Measurements from ENCODE around the gene HYI. TPM values are rescaled to one million over a fixed set of nuclear protein-coding genes. Genes with fewer than 3 reads are reported as not detected.
"Not testable (repeated sequence)": the region's sequence is repeated elsewhere in the genome, so short reads cannot be mapped to it uniquely, and the experiment has no call there.

HYI gene
- total RNA-seq, 1 experiment from 2014 or later, result 55.3 TPM

DNA sequence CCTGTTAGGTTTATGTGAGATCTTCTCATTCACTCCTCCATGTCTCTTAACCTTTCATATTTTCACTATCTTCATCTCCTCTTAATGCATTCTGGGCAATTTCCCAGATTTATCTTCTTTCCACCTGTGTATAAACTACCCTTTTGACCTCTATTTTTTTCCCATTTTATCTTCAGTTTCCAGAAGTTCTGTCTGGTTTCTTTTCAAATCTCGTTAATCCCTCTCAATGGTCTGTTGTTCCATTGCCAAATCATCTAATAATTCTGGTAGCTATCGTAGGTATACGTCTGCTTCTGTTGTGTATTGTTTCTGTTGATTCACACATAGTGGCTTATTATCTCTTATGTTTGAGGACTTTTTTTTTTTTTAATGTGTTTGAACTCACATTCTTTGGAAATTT is 25.7 kb upstream of the HYI start:
- H3K9me3 ChIP-seq (ENCODE audit: control insufficient read depth, insufficient read depth, low read depth, low read length), result peaks cover 4% of the 10 kb centered on the region; the same call in 1 of the 2 replicates
- H3K4me1 ChIP-seq (ENCODE audit: control insufficient read depth, insufficient read depth, low read length), result peaks cover 3% of the 10 kb centered on the region; the same call in 1 of the 2 replicates
- DNase-seq (ENCODE audit: low read depth, low spot score), result no peak
- no peak overlapping the region for H3K4me3 ChIP-seq (ENCODE audit: low read depth in 2 of 2, low read length in 2 of 2)
- intact Hi-C loops (cut with micrococcal nuclease; ENCODE audit: unreplicated experiment), result no loop called here
- ATAC-seq, result no peak
- TF ChIP-seq, protein P1, sequence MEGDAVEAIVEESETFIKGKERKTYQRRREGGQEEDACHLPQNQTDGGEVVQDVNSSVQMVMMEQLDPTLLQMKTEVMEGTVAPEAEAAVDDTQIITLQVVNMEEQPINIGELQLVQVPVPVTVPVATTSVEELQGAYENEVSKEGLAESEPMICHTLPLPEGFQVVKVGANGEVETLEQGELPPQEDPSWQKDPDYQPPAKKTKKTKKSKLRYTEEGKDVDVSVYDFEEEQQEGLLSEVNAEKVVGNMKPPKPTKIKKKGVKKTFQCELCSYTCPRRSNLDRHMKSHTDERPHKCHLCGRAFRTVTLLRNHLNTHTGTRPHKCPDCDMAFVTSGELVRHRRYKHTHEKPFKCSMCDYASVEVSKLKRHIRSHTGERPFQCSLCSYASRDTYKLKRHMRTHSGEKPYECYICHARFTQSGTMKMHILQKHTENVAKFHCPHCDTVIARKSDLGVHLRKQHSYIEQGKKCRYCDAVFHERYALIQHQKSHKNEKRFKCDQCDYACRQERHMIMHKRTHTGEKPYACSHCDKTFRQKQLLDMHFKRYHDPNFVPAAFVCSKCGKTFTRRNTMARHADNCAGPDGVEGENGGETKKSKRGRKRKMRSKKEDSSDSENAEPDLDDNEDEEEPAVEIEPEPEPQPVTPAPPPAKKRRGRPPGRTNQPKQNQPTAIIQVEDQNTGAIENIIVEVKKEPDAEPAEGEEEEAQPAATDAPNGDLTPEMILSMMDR (IDR thresholded peaks at IDR 0.05), result no peak
- TF ChIP-seq, protein P2, sequence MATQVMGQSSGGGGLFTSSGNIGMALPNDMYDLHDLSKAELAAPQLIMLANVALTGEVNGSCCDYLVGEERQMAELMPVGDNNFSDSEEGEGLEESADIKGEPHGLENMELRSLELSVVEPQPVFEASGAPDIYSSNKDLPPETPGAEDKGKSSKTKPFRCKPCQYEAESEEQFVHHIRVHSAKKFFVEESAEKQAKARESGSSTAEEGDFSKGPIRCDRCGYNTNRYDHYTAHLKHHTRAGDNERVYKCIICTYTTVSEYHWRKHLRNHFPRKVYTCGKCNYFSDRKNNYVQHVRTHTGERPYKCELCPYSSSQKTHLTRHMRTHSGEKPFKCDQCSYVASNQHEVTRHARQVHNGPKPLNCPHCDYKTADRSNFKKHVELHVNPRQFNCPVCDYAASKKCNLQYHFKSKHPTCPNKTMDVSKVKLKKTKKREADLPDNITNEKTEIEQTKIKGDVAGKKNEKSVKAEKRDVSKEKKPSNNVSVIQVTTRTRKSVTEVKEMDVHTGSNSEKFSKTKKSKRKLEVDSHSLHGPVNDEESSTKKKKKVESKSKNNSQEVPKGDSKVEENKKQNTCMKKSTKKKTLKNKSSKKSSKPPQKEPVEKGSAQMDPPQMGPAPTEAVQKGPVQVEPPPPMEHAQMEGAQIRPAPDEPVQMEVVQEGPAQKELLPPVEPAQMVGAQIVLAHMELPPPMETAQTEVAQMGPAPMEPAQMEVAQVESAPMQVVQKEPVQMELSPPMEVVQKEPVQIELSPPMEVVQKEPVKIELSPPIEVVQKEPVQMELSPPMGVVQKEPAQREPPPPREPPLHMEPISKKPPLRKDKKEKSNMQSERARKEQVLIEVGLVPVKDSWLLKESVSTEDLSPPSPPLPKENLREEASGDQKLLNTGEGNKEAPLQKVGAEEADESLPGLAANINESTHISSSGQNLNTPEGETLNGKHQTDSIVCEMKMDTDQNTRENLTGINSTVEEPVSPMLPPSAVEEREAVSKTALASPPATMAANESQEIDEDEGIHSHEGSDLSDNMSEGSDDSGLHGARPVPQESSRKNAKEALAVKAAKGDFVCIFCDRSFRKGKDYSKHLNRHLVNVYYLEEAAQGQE (IDR thresholded peaks at IDR 0.05; ENCODE audit: insufficient read depth in 1 of 2, low read depth in 2 of 2, low read length in 1 of 2), result no peak
- TF ChIP-seq POLR2AphosphoS5 (IDR thresholded peaks at IDR 0.05; ENCODE audit: low read depth, low read length) (no peak), SIN3A (IDR thresholded peaks at IDR 0.05; ENCODE audit: borderline replicate concordance, insufficient read depth, low read depth, low read length) (no peak), TCF7L2 (IDR thresholded peaks at IDR 0.05; ENCODE audit: low read depth, low read length) (no peak)
- POLR2A ChIA-PET, result interaction anchor here (0.6 kb wide), 1 partner anchor 522 kb away, joined by 3 read pairs; no protein-coding TSS in a partner anchor
- H3K27me3 ChIP-seq (ENCODE audit: control insufficient read depth, insufficient read depth, low read length), result no peaks in the 10 kb centered on the region
- CTCF ChIA-PET, result no interaction called here
- in situ Hi-C loops (cut with HindIII; ENCODE audit: low pct_unique_long_range_greater_than_20kb, low sequenced_read_pairs), result no loop called here
- BruUV-seq (replicated peaks), result no TSS peak
- H3K27ac ChIP-seq (ENCODE audit: low read length), result no peak overlapping the region
- H3K36me3 ChIP-seq (ENCODE audit: control insufficient read depth, insufficient read depth, low read length), result no peaks in the 10 kb centered on the region

DNA sequence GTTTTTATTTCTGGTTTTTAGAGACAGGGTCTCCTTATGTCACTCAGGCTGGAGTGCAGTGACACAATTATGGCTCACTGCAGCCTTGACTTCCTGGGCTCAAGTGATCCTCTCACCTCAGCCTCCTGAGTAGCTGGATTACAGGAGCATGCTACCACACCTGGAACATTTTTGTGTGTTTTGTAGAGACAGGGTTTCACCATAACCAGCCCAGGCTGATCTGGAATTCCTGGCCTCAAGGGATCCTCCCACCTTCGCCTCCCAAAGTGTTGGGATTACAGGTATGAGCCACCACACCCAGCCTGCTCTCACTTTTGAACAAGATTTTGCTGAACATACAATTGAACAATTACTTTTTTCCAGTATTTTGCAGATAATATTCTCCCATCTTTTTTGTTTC is 24.0 kb upstream of the HYI start:
- no peaks in the 10 kb centered on the region for H3K27me3 ChIP-seq (ENCODE audit: control insufficient read depth, insufficient read depth, low read length)
- in situ Hi-C loops (cut with HindIII; ENCODE audit: low pct_unique_long_range_greater_than_20kb, low sequenced_read_pairs), result no loop called here
- ChIA-PET POLR2A (interaction anchor here (0.6 kb wide), 1 partner anchor 482 kb away, joined by 3 read pairs; no protein-coding TSS in a partner anchor), CTCF (no interaction called here)
- peaks cover 6% of the 10 kb centered on the region; the same call in 1 of the 2 replicates for H3K4me1 ChIP-seq (ENCODE audit: control insufficient read depth, insufficient read depth, low read length)
- peaks cover 4% of the 10 kb centered on the region; the same call in 1 of the 2 replicates for H3K9me3 ChIP-seq (ENCODE audit: control insufficient read depth, insufficient read depth, low read depth, low read length)
- no peaks in the 10 kb centered on the region for H3K36me3 ChIP-seq (ENCODE audit: control insufficient read depth, insufficient read depth, low read length)
- TF ChIP-seq, protein P2 (IDR thresholded peaks at IDR 0.05; ENCODE audit: insufficient read depth in 1 of 2, low read depth in 2 of 2, low read length in 1 of 2), result no peak
- intact Hi-C loops (cut with micrococcal nuclease; ENCODE audit: unreplicated experiment), result no loop called here
- no peak overlapping the region for H3K27ac ChIP-seq (ENCODE audit: low read length)
- no TSS peak for BruUV-seq (replicated peaks)
- ATAC-seq (no peak), DNase-seq (ENCODE audit: low read depth, low spot score) (no peak)
- H3K4me3 ChIP-seq (ENCODE audit: low read depth in 2 of 2, low read length in 2 of 2), result no peak overlapping the region

DNA sequence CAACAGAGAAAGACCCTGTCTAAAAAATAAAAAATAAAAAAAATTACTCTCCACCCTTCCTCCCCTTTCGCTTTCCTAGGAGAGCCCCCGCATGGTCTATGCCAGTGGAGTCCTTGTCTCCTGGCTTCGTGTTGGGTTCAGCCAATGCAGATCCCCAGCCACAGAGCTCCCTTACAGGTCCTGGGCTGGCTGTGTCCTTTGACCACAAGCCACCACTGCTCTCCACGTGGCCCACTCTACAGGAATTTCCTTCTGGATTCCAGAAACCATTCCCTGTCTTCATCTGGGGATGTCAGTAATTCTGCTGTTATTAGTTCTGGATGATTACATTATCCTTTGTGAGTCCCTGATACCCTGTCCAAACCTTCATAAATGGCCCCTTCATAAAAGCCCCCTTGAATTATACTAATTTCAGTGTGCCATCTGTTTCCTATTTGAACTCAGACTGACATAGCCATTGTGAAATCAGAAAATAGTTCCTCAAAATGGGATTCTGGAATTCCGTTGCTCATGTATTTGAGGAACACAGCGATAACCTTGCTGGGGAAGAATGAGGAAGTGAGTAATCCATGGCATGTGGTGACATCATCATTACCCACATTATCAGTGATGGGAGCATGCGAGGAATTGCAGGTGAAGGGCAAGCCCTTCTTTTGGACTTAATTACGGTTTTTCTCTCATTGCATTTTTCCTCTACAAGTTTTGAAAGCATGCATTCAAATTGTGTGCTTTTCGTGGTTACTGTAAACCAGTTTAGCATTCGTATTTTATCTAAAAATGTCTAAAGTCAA is 22.1 kb upstream of the HYI start:
- H3K9me3 ChIP-seq (ENCODE audit: control insufficient read depth, insufficient read depth, low read depth, low read length); H3K36me3 ChIP-seq (ENCODE audit: control insufficient read depth, insufficient read depth, low read length); H3K27ac ChIP-seq (ENCODE audit: low read length); H3K27me3 ChIP-seq (ENCODE audit: control insufficient read depth, insufficient read depth, low read length); BruUV-seq (replicated peaks); CTCF ChIA-PET; H3K4me1 ChIP-seq (ENCODE audit: control insufficient read depth, insufficient read depth, low read length); POLR2A ChIA-PET; intact Hi-C loops (cut with micrococcal nuclease; ENCODE audit: unreplicated experiment); H3K4me3 ChIP-seq (ENCODE audit: low read depth in 2 of 2, low read length in 2 of 2); in situ Hi-C loops (cut with HindIII; ENCODE audit: low pct_unique_long_range_greater_than_20kb, low sequenced_read_pairs): not testable (repeated sequence)
- DNase-seq (ENCODE audit: low read depth, low spot score), result peak; percentile 58
- peak; percentile 58; the same call in 1 of the 2 replicates for ATAC-seq
